T47D (cell line): ENCODE measurements around the gene CTSD.

Experiments used
- DNase-seq, 2 experiments: peaks; one replicate each; pipeline versions ENCODE4 v3.0.0 to v3.0.0-alpha.2; 2011 to 2012; ENCODE audit warnings: low read depth in 1 of 2, low spot score in 1 of 2
- JUND ChIP-seq: IDR thresholded peaks from 2 replicates; pipeline ENCODE4 v1.6.1; 2012; ENCODE audit warnings: low read depth
- in situ Hi-C: cut with HindIII; loops from 2 replicates; pipeline ENCODE4 v1.10.0; 2016; ENCODE audit warnings: low sequenced_read_pairs, low pct_unique_long_range_greater_than_20kb

Gene CTSD

GRCh38 chr11:1730059-1730629, 33.6 kb downstream of the CTSD start:
- DNase-seq = no peak
- in situ Hi-C loops = no loop called here
- TF ChIP-seq JUND = no peak

GRCh38 chr11:1729692-1730011, 34.1 kb downstream of the CTSD start:
- DNase-seq = no peak
- no peak for TF ChIP-seq JUND
- in situ Hi-C loops = no loop called here

- no peak for TF ChIP-seq JUND
- DNase-seq = no peak
- in situ Hi-C loops = no loop called here
Observed at GRCh38 chr11:1728931-1729691, 34.6 kb downstream of the CTSD start.

- in situ Hi-C loops = no loop called here
Observed at GRCh38 chr11:1728301-1728700, 35.4 kb downstream of the CTSD start.

GRCh38 chr11:1727861-1728260, 35.9 kb downstream of the CTSD start:
- DNase-seq = no peak
- in situ Hi-C loops = no loop called here
- TF ChIP-seq JUND = no peak

More at GRCh38 chr11:1728301-1728700, 35.4 kb downstream of the CTSD start:
- DNase-seq = no peak
- TF ChIP-seq JUND = no peak

GRCh38 chr11:1727096-1727690, 36.5 kb downstream of the CTSD start:
- no peak for DNase-seq
- no peak for TF ChIP-seq JUND
- in situ Hi-C loops = no loop called here

GRCh38 chr11:1719781-1720180, 43.9 kb downstream of the CTSD start:
- no peak for TF ChIP-seq JUND
- DNase-seq = no peak
- in situ Hi-C loops = no loop called here

GRCh38 chr11:1718326-1718725, 45.4 kb downstream of the CTSD start:
- DNase-seq = no peak
- no peak for TF ChIP-seq JUND
- in situ Hi-C loops = no loop called here

GRCh38 chr11:1717745-1718144, 46.0 kb downstream of the CTSD start:
- in situ Hi-C loops = no loop called here
- no peak for TF ChIP-seq JUND

GRCh38 chr11:1714908-1715885, 48.5 kb downstream of the CTSD start:
- no peak for TF ChIP-seq JUND
- DNase-seq = no peak
- in situ Hi-C loops = no loop called here

More at GRCh38 chr11:1717745-1718144, 46.0 kb downstream of the CTSD start:
- no peak for DNase-seq

GRCh38 chr11:1708716-1709115, 55.0 kb downstream of the CTSD start:
- DNase-seq = no peak
- TF ChIP-seq JUND = no peak
- in situ Hi-C loops = no loop called here

- no peak for TF ChIP-seq JUND
- in situ Hi-C loops = no loop called here
- DNase-seq = no peak
Observed at GRCh38 chr11:1707751-1708150, 56.0 kb downstream of the CTSD start.
